ENCODE data around the gene ENOPH1. TPM values are rescaled to one million over a fixed set of nuclear protein-coding genes. Genes with fewer than 3 reads are reported as not detected.

The ENOPH1 gene
- total and polyA plus RNA-seq, 2 of the 13 experiments (the other 11 are each of a cell fraction or from before 2014, with no cell fraction given): 15.5 to 64.3 TPM

- no peak for TF ChIP-seq ZNF10 (CRISPR knock-in tag; IDR thresholded peaks at IDR 0.05; ENCODE audit: borderline replicate concordance, low read depth)
- TF ChIP-seq ZNF747 (CRISPR knock-in tag; IDR thresholded peaks at IDR 0.05; ENCODE audit: borderline replicate concordance): 0 out of 2 replicates have a peak, but pooled peaks have one; percentile 49
- no peak for TF ChIP-seq ZBTB43 (CRISPR knock-in tag; conservative IDR thresholded peaks at IDR 0.05)
- no peak for TF ChIP-seq RERE (CRISPR knock-in tag; IDR thresholded peaks at IDR 0.05; ENCODE audit: low read depth)
- TF ChIP-seq SAP130 (CRISPR knock-in tag; IDR thresholded peaks at IDR 0.05; ENCODE audit: low read depth): peak; percentile 80
- no peak for TF ChIP-seq ATF1 (CRISPR knock-in tag; IDR thresholded peaks at IDR 0.05)
- peak; percentile 53; the same call in 1 of the 2 replicates for TF ChIP-seq KDM5B (CRISPR knock-in tag; IDR thresholded peaks at IDR 0.05; ENCODE audit: borderline replicate concordance)
- no peak for TF ChIP-seq ZNF775 (CRISPR knock-in tag; IDR thresholded peaks at IDR 0.05; ENCODE audit: borderline replicate concordance)
- TF ChIP-seq ZSCAN9 (CRISPR knock-in tag; IDR thresholded peaks at IDR 0.05; ENCODE audit: borderline replicate concordance): 0 out of 2 replicates have a peak, but pooled peaks have one; percentile 68
- TF ChIP-seq ZBTB7A (CRISPR knock-in tag; IDR thresholded peaks at IDR 0.05): no peak
- no peak for TF ChIP-seq FOXA3 (CRISPR knock-in tag; IDR thresholded peaks at IDR 0.05)
- TF ChIP-seq ZBTB4 (CRISPR knock-in tag; IDR thresholded peaks at IDR 0.05; ENCODE audit: borderline replicate concordance): no peak
- TF ChIP-seq NFRKB (IDR thresholded peaks at IDR 0.05): peak; percentile 66; the same call in 1 of the 2 replicates
- 0 out of 2 replicates have a peak, but pooled peaks have one; percentile 30 for TF ChIP-seq MNT (IDR thresholded peaks at IDR 0.05)
- TF ChIP-seq NFIB (CRISPR knock-in tag; IDR thresholded peaks at IDR 0.05; ENCODE audit: borderline replicate concordance): no peak
- TF ChIP-seq KLF15 (CRISPR knock-in tag; IDR thresholded peaks at IDR 0.05; ENCODE audit: borderline replicate concordance): peak; percentile 51; the same call in 1 of the 2 replicates
- no peak for TF ChIP-seq KDM3A (CRISPR knock-in tag; IDR thresholded peaks at IDR 0.05; ENCODE audit: low read depth)
- no peak for TF ChIP-seq RBAK (CRISPR knock-in tag; IDR thresholded peaks at IDR 0.05)
Measured at GRCh38 chr4:82428969-82429727, 1.2 kb upstream of the ENOPH1 start (continued).
